ENCODE results near the gene TNFAIP8L3. TPM values are rescaled to one million over a fixed set of nuclear protein-coding genes. Genes with fewer than 3 reads are reported as not detected.

Gene TNFAIP8L3
- total RNA-seq, 1 donor from 2014 or later = 2.9 TPM

GRCh38 chr15:51016615-51017014 lies 78.1 kb downstream of the TNFAIP8L3 start:
- DNase-seq (ENCODE audit: low spot score in 2 of 2) (no peak), FAIRE-seq (no peak)

GRCh38 chr15:51011212-51011611 lies 83.5 kb downstream of the TNFAIP8L3 start:
- no peak for FAIRE-seq
- DNase-seq (ENCODE audit: low spot score in 2 of 2) = no peak

GRCh38 chr15:51007131-51007666 lies 87.5 kb downstream of the TNFAIP8L3 start:
- FAIRE-seq = no peak
- DNase-seq (ENCODE audit: low spot score in 2 of 2) = no peak

Other genes with a start within 250 kb of the TNFAIP8L3 start
- gene AP4E1, start 186.2 kb downstream of the TNFAIP8L3 start, total RNA-seq = 12.6 TPM
- gene CYP19A1, start 243.7 kb upstream of the TNFAIP8L3 start, total RNA-seq = 1.2 TPM
- gene GLDN, start 246.7 kb upstream of the TNFAIP8L3 start, total RNA-seq = 2.0 TPM

Data from frontal cortex (tissue), 4 donors.